HG03175 (cell line): ENCODE results near the gene GRIK4.

Experiments
- ATAC-seq: cut with Tn5 transposase; IDR thresholded peaks from one replicate; pipeline ENCODE4 v1.9.1; 2021; ENCODE audit warnings: mild to moderate bottlenecking, moderate library complexity; ENCODE audit not compliant: unreplicated experiment

Gene GRIK4

GRCh38 chr11:120505801-120506425 is 5.6 kb upstream of the GRIK4 start:
- no peak for ATAC-seq

- no peak for ATAC-seq
These were observed 2.0 kb upstream of the GRIK4 start for GRCh38 chr11:120509346-120510053.

- no peak for ATAC-seq
These were observed 987 bp upstream of the GRIK4 start for GRCh38 chr11:120510406-120511115.

GRCh38 chr11:120511820-120512738 is 531 bp downstream of the GRIK4 start:
- no peak for ATAC-seq

GRCh38 chr11:120512739-120513435 is 1.3 kb downstream of the GRIK4 start:
- ATAC-seq: no peak

GRCh38 chr11:120513436-120514315 is 2.1 kb downstream of the GRIK4 start:
- ATAC-seq: no peak

GRCh38 chr11:120514541-120515121 is 3.1 kb downstream of the GRIK4 start:
- no peak for ATAC-seq

- no peak for ATAC-seq
These were observed 3.7 kb downstream of the GRIK4 start for GRCh38 chr11:120515186-120515723.

- no peak for ATAC-seq
These were observed 5.2 kb downstream of the GRIK4 start for GRCh38 chr11:120516461-120517389.

- no peak for ATAC-seq
These were observed 5.8 kb downstream of the GRIK4 start for GRCh38 chr11:120517390-120517761.

GRCh38 chr11:120517801-120518291 is 6.3 kb downstream of the GRIK4 start:
- no peak for ATAC-seq

GRCh38 chr11:120518356-120518755 is 6.8 kb downstream of the GRIK4 start:
- ATAC-seq: no peak

- no peak for ATAC-seq
These were observed 7.9 kb downstream of the GRIK4 start for GRCh38 chr11:120519474-120519873.

- ATAC-seq: no peak
These were observed 8.7 kb downstream of the GRIK4 start for GRCh38 chr11:120520091-120520822.

GRCh38 chr11:120521176-120521575 is 9.6 kb downstream of the GRIK4 start:
- ATAC-seq: no peak

GRCh38 chr11:120522021-120522420 is 10.5 kb downstream of the GRIK4 start:
- no peak for ATAC-seq

- no peak for ATAC-seq
These were observed 11.2 kb downstream of the GRIK4 start for GRCh38 chr11:120522736-120523135.
